ENCODE measurements around the gene SLC25A51. TPM values are rescaled to one million over a fixed set of nuclear protein-coding genes. Genes with fewer than 3 reads are reported as not detected.

Gene SLC25A51
- total RNA-seq, 1 experiment from 2014 or later = 12.9 TPM

GRCh38 chr9:37902796-37903646 is 906 bp downstream of the SLC25A51 start:
- Histone ChIP-seq H4K91ac (ENCODE audit: insufficient read length, low read depth, low read length) (no peak overlapping the region), H3K9me3 (ENCODE audit: control insufficient read depth, low read depth, low read length) (no peaks in the 10 kb centered on the region), H3K18ac (ENCODE audit: insufficient read length, low read depth, low read length) (no peak overlapping the region), H2AK5ac (ENCODE audit: insufficient read length, low read length) (no peak overlapping the region), H3K27me3 (ENCODE audit: insufficient read depth, low read length) (no peaks in the 10 kb centered on the region), H3K27ac (ENCODE audit: insufficient read length, low read depth, low read length) (no peak overlapping the region), H3K23ac (ENCODE audit: insufficient read length, low read depth, low read length) (no peak overlapping the region), H3K79me2 (ENCODE audit: insufficient read depth, low read length) (no peaks in the 10 kb centered on the region; the same call in 1 of the 2 replicates), H2BK5ac (ENCODE audit: insufficient read length, low read length) (no peak overlapping the region), H2BK120ac (ENCODE audit: low read depth, low read length, poor library complexity, severe bottlenecking) (no peak overlapping the region), H2BK15ac (ENCODE audit: low read depth, low read length) (no peak overlapping the region), H3K56ac (ENCODE audit: insufficient read length, low read depth, low read length) (no peak overlapping the region), H3K4ac (ENCODE audit: low read depth, low read length) (no peak overlapping the region), H2BK20ac (ENCODE audit: low read depth, low read length, poor library complexity, severe bottlenecking) (no peak overlapping the region), H4K20me1 (ENCODE audit: control insufficient read depth, insufficient read depth, insufficient read length) (no peaks in the 10 kb centered on the region), H3K23me2 (ENCODE audit: insufficient read length, low read depth, low read length, poor library complexity, severe bottlenecking) (peaks cover 15% of the 10 kb centered on the region), H3K4me2 (ENCODE audit: insufficient read depth, insufficient read length, low read length) (peak overlapping the region; percentile 93), H3K4me1 (ENCODE audit: insufficient read depth, low read length) (peaks cover 4% of the 10 kb centered on the region; the same call in 1 of the 2 replicates), H3K14ac (ENCODE audit: insufficient read depth, low read length) (no peak overlapping the region; the same call in 1 of the 2 replicates), H4K8ac (replicated peaks; ENCODE audit: insufficient read length, low read depth, low read length) (no peak overlapping the region), H2AFZ (ENCODE audit: low read length) (no peak overlapping the region), H3K79me1 (ENCODE audit: insufficient read depth, low read depth, low read length, poor library complexity, severe bottlenecking) (no peaks in the 10 kb centered on the region), H3K9ac (ENCODE audit: extremely low read depth, insufficient read length, low read length) (peak overlapping the region; percentile 71), H4K5ac (ENCODE audit: insufficient read length, low read depth, low read length) (no peak overlapping the region), H2BK12ac (ENCODE audit: insufficient read length, low read depth, low read length) (no peak overlapping the region), H3T11ph (ENCODE audit: low read length) (no peak overlapping the region)
- Mint-ChIP-seq H3K27ac (no peak overlapping the region; a peak in 1 of 7 replicates), H3K27me3 (ENCODE audit: low read depth) (peaks cover 23% of the 10 kb centered on the region), H3K4me1 (peaks cover 18 to 19% of the 10 kb centered on the region in 2 experiments), H3K4me3 (peak overlapping the region; percentile 78 to 92), H3K36me3 (ENCODE audit: insufficient read depth in 1 of 3, low read depth in 3 of 3) (peaks cover 3 to 7% (median 7%) of the 10 kb centered on the region in 3 experiments; a peak in 5 of 7 replicates), H3K9me3 (no peaks in the 10 kb centered on the region)
- no peak for DNase-seq
- TF ChIP-seq, protein P1, sequence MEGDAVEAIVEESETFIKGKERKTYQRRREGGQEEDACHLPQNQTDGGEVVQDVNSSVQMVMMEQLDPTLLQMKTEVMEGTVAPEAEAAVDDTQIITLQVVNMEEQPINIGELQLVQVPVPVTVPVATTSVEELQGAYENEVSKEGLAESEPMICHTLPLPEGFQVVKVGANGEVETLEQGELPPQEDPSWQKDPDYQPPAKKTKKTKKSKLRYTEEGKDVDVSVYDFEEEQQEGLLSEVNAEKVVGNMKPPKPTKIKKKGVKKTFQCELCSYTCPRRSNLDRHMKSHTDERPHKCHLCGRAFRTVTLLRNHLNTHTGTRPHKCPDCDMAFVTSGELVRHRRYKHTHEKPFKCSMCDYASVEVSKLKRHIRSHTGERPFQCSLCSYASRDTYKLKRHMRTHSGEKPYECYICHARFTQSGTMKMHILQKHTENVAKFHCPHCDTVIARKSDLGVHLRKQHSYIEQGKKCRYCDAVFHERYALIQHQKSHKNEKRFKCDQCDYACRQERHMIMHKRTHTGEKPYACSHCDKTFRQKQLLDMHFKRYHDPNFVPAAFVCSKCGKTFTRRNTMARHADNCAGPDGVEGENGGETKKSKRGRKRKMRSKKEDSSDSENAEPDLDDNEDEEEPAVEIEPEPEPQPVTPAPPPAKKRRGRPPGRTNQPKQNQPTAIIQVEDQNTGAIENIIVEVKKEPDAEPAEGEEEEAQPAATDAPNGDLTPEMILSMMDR (conservative IDR thresholded peaks at IDR 0.05) = no peak
- no CpG with 5 or more reads among the region's 17 CpGs for WGBS (ENCODE audit: extremely low coverage, insufficient read length, low lambda C conversion rate)

All from H9 (cell line).